Heart left ventricle (tissue), 13 donors: Measurements from ENCODE around the gene MAPK10.

ENCODE experiments used
- POLR2A ChIP-seq, 2 donors: fragments of 450-650 bp; IDR thresholded peaks; one replicate each; pipeline ENCODE4 v1.6.1; 2017; ENCODE audit warnings: antibody characterized with exemption in 2 of 2, mild to moderate bottlenecking in 2 of 2, moderate library complexity in 2 of 2
- TF ChIP-seq, protein P1 (sequence below), 12 donors: fragments of 200-600 bp; sonication (generic) in 4 of 12; IDR thresholded peaks; one replicate each; pipeline versions ENCODE4 v1.5.0 to v1.8.0; 2018 to 2022; ENCODE audit warnings: antibody characterized with exemption in 12 of 12, mild to moderate bottlenecking in 5 of 12
- donor health status: ischemic (EF 13 %, LVEDD 7.1; RV severe dilation, severe dysfunction).
- donor health status: DM: no; HTN: yes; CAD: no.
- donor health status: DM: no; HTN: no; CAD: no.
- donor health status: ischemic (EF 25% LVEDD 6.9; RV normal size, moderate dysfunction).
- donor health status: ischemic (EF 25% LVEDD 5.7; RV mildly dilated, moderate dysfunction).
- donor health status: ischemic (EF 35%, LVEDD 5.7; RV mildly dilated, moderate dysfunction).
- donor health status: nonischemic (EF 11% LVEDD 7.7; RV severe dilation, severe dysfunction).
- donor health status: DM: yes; HTN: yes; CAD: no.
- donor health status: PGD.
- donor health status: ischemic (EF 29% LVEDD 5.4; RV normal size, mild dysfunction).
- donor health status: nonischemic (EF 23%, LVEDD 6.1; RV moderate dilation, normal function).

- TF ChIP-seq POLR2A (IDR thresholded peaks at IDR 0.05), result no peak
- TF ChIP-seq, protein P1, sequence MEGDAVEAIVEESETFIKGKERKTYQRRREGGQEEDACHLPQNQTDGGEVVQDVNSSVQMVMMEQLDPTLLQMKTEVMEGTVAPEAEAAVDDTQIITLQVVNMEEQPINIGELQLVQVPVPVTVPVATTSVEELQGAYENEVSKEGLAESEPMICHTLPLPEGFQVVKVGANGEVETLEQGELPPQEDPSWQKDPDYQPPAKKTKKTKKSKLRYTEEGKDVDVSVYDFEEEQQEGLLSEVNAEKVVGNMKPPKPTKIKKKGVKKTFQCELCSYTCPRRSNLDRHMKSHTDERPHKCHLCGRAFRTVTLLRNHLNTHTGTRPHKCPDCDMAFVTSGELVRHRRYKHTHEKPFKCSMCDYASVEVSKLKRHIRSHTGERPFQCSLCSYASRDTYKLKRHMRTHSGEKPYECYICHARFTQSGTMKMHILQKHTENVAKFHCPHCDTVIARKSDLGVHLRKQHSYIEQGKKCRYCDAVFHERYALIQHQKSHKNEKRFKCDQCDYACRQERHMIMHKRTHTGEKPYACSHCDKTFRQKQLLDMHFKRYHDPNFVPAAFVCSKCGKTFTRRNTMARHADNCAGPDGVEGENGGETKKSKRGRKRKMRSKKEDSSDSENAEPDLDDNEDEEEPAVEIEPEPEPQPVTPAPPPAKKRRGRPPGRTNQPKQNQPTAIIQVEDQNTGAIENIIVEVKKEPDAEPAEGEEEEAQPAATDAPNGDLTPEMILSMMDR (IDR thresholded peaks at IDR 0.05), result no peak
These were observed 270.0 kb downstream of the MAPK10 start for GRCh38 chr4:86089781-86090323.
